Measurements from ENCODE around the gene EFNA5.

Gene EFNA5

DNA sequence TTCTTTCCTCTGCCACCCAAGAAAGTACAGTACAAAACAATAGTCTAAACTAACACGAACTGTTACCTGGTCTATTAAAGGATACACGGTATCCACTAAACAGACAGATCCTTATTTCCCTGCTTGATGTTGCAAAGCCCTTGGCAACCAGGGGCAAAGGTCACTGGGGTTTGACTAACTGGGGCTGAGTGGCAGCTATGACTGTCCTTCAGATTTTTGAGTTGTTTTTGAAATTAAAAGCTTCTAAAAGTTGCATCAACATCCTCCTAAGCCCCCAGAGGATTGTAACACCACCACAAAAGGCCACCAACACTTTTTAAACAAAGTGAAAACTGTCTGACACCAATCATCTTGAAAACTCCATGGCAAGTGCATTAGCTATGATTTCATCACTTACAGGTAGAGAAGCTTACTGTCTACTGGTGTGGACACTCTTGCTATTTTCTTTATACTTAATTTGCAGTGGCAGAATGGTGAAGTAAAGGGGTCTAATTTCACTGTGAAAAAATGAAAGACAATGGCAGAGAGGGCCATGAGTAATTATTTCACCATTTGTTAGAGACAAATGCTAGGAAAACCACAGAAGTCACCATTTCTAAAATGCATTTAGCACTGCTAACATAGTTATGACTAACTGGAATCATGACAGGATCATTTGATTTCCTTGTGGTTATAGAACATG is 292.4 kb downstream of the EFNA5 start:
- DNase-seq (ENCODE audit: low spot score in 2 of 2): no peak
- Mint-ChIP-seq H3K36me3 (ENCODE audit: insufficient read depth) (peaks cover 5% of the 10 kb centered on the region), H3K27ac (ENCODE audit: low read depth) (no peak overlapping the region), H3K4me1 (no peaks in the 10 kb centered on the region), H3K9me3 (no peaks in the 10 kb centered on the region), H3K4me3 (no peak overlapping the region), H3K27me3 (no peaks in the 10 kb centered on the region)
- no peak for ATAC-seq (replicated peaks; ENCODE audit: extremely low read depth, poor library complexity, severe bottlenecking)

DNA sequence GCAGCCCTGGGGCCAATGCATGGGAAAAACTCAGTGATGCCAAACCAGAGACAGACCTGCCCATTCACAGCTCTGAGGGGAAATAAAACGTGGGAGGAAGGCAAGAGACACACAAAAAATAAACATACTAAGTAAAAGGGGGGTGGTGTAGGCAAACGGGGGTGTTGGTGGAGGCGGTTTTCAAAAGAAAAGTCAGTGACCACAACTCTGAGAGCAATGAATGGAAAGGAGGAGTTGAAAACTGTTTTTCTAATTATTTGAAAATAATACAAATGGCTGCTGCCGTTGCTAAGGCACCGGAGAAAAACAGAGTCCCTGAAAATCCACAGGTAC is 293.5 kb downstream of the EFNA5 start:
- Mint-ChIP-seq H3K4me1 (no peaks in the 10 kb centered on the region), H3K27ac (ENCODE audit: low read depth) (no peak overlapping the region)
- ATAC-seq (replicated peaks; ENCODE audit: extremely low read depth, poor library complexity, severe bottlenecking): no peak

DNA sequence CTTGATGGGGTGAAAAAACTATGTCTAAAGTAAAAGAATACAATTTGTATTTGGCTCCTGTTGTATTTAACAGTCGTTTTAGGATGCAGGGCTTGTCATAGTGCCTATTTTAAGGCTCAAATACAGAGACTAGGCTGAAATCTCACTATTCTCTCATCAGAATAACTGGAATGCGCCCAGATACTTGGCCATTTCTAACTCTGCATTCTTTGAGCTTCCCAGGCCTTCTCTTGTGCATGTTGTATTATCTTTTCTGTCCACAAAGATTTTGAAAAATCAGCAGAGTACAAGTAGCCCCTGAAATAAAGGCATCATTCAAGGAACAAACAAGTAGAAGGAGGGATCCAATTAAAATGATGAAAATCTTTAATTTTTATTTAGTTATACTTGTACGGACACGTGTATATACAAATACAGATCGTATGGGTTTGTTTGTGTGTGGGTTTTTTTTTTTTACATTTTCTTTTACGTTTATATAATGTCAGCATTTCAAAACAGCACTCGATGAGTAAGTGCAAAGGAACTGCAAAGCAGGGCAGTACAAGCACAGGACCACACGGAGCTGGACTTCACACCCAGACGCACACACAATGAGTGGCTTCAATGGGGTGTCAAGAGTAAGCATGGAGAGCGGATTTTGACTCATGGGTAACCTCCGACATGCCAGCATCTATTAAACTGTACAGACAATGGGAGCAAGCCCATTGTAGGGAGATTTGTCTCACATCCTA is 294.0 kb downstream of the EFNA5 start:
- H3K36me3 Mint-ChIP-seq (ENCODE audit: insufficient read depth): peaks cover 3% of the 10 kb centered on the region
- H3K9me3 Mint-ChIP-seq: no peaks in the 10 kb centered on the region
- no peak overlapping the region for H3K27ac Mint-ChIP-seq (ENCODE audit: low read depth)
- no peak for DNase-seq (ENCODE audit: low spot score in 2 of 2)
- H3K4me1 Mint-ChIP-seq: no peaks in the 10 kb centered on the region
- H3K4me3 Mint-ChIP-seq: no peak overlapping the region
- H3K27me3 Mint-ChIP-seq: no peaks in the 10 kb centered on the region
- no peak for ATAC-seq (replicated peaks; ENCODE audit: extremely low read depth, poor library complexity, severe bottlenecking)

More for the DNA sequence above, 293.5 kb downstream of the EFNA5 start:
- no peaks in the 10 kb centered on the region for H3K9me3 Mint-ChIP-seq
- no peak for DNase-seq (ENCODE audit: low spot score in 2 of 2)
- peaks cover 3% of the 10 kb centered on the region for H3K36me3 Mint-ChIP-seq (ENCODE audit: insufficient read depth)
- H3K27me3 Mint-ChIP-seq: no peaks in the 10 kb centered on the region
- no peak overlapping the region for H3K4me3 Mint-ChIP-seq

DNA sequence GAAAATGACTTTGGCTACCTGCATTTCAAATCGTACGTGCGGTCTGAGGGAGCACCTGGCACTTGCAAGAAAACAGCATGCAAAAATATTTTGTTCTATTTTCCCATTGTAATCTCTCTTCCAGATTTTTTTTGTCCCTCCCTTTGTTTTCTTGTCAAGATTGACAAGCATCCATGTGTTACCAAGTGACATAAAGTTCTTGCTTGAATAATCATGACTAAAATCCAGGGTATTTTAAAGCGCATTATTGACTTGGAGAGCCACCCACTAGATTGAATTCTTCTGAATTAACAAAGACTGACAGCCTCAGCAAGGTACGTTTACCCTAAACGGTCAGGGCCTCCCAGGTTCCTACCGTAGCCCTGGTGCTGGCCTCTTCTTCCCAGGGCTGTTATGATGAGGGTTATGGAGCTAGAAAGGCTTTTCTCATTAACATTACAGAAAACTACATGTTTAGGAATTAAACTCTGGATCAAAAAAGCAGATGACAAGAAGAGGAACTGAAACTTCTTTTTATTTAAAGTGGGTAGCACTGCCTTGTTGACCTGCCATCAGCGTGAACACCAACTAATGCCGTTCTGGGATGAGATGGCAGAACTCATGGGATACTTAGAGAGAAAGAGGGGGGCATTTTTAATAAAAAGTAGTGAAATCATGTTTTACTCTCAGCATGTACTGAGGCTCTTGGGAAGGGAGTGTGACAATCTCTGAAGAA is 297.0 kb downstream of the EFNA5 start:
- no peaks in the 10 kb centered on the region for H3K36me3 Mint-ChIP-seq (ENCODE audit: insufficient read depth)
- DNase-seq (ENCODE audit: low spot score in 2 of 2) (no peak), ATAC-seq (replicated peaks; ENCODE audit: extremely low read depth, poor library complexity, severe bottlenecking) (no peak)
- H3K4me3 Mint-ChIP-seq: no peak overlapping the region
- H3K9me3 Mint-ChIP-seq: no peaks in the 10 kb centered on the region
- H3K4me1 Mint-ChIP-seq: no peaks in the 10 kb centered on the region
- no peaks in the 10 kb centered on the region for H3K27me3 Mint-ChIP-seq
- H3K27ac Mint-ChIP-seq (ENCODE audit: low read depth): peak overlapping the region; percentile 49

DNA sequence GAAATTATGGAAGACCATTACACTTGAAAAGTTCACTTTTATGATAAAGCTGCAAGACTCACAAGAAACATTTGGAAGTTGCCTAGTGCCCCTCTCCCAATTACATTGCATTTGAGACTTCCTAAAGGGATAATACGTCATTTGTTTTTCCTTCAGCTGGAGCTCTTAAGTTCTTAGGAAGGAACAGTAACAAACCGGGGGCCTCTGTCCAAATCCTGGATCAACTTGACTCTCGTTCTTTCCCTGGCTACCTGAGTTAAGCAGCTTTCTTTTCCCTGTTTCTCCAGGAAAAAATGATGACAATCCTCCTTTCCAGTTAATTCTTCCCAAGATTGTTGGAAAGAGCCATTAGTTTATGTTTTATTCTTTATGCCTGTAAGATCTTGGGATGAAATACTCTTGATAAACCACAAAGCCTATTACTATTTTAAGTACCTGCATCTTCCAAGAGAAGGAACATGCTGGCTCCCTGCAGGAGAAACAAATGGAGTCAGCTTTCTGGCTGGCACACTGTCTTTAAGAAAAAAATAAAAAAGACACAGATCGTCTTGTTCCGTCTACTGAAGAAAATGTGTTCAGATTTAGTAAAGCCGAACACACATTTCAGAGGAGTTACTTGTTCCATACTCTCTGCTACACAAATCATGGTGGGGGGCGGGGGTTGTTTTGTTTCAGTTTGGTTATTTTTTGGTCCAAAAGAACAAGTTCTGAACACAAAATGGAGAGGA is 297.9 kb downstream of the EFNA5 start:
- H3K4me1 Mint-ChIP-seq: no peaks in the 10 kb centered on the region
- DNase-seq (ENCODE audit: low spot score in 2 of 2) (no peak), ATAC-seq (replicated peaks; ENCODE audit: extremely low read depth, poor library complexity, severe bottlenecking) (no peak)
- H3K27me3 Mint-ChIP-seq: no peaks in the 10 kb centered on the region
- no peak overlapping the region for H3K27ac Mint-ChIP-seq (ENCODE audit: low read depth)
- H3K36me3 Mint-ChIP-seq (ENCODE audit: insufficient read depth): no peaks in the 10 kb centered on the region
- no peaks in the 10 kb centered on the region for H3K9me3 Mint-ChIP-seq
- no peak overlapping the region for H3K4me3 Mint-ChIP-seq

DNA sequence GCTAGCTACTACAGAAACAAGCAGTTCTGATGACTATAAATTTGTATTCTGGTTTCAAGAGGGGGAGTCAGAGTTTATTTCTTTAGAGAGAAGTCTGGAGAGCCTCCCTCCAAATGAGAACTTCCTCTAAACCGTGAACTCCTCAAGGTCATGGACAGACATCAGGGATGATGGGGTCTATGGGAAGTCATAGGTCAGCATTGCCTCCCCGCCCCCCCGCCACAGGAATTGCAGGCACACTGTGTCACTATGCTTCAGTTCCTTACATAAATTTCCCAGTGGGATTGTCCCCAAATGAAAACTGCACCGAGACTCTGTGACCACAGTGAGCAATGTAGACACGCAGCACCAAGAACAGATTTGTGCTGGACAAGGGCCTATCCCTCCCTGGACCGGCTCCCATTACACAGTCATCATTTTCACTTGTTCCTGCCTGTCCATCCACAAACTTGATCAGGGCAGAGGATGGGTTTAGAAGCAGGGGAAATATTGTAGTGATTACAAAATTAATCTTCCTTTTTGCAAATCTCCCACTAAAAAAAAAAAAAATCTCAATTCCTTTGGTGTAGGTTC is 300.3 kb downstream of the EFNA5 start:
- Mint-ChIP-seq H3K36me3 (ENCODE audit: insufficient read depth) (no peaks in the 10 kb centered on the region), H3K9me3 (no peaks in the 10 kb centered on the region), H3K27me3 (no peaks in the 10 kb centered on the region), H3K4me3 (no peak overlapping the region), H3K27ac (ENCODE audit: low read depth) (no peak overlapping the region), H3K4me1 (peaks cover 12% of the 10 kb centered on the region)
- DNase-seq (ENCODE audit: low spot score in 2 of 2) (no peak), ATAC-seq (replicated peaks; ENCODE audit: extremely low read depth, poor library complexity, severe bottlenecking) (no peak)

DNA sequence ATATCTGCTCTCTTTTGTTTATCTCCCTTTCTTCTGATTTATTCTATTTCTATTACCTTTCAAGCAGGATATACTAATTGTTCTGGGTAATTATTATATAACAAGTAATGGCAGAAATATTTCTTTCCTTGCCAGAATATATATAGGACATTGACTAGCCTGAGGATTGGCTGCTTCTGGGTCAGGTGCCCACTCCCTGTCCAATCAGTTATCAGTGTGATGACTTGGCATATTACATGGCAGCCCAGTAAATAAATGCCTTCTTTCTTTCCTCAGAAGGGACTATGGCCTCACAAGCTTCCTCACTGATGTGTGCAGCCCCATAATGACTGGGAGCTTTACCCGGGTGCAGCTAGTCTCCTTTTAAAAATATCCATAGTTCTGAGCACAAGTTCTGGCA is 301.1 kb downstream of the EFNA5 start:
- DNase-seq (ENCODE audit: low spot score in 2 of 2) (no peak), ATAC-seq (replicated peaks; ENCODE audit: extremely low read depth, poor library complexity, severe bottlenecking) (no peak)
- H3K36me3 Mint-ChIP-seq (ENCODE audit: insufficient read depth): no peaks in the 10 kb centered on the region
- peaks cover 20% of the 10 kb centered on the region for H3K4me1 Mint-ChIP-seq
- H3K4me3 Mint-ChIP-seq: no peak overlapping the region
- no peaks in the 10 kb centered on the region for H3K9me3 Mint-ChIP-seq
- no peaks in the 10 kb centered on the region for H3K27me3 Mint-ChIP-seq
- no peak overlapping the region for H3K27ac Mint-ChIP-seq (ENCODE audit: low read depth)

GRCh38 chr5:107368615-107369014 is 302.1 kb downstream of the EFNA5 start:
- Mint-ChIP-seq H3K4me3 (no peak overlapping the region), H3K9me3 (no peaks in the 10 kb centered on the region), H3K27ac (ENCODE audit: low read depth) (no peak overlapping the region), H3K4me1 (peaks cover 22% of the 10 kb centered on the region), H3K27me3 (no peaks in the 10 kb centered on the region), H3K36me3 (ENCODE audit: insufficient read depth) (no peaks in the 10 kb centered on the region)
- ATAC-seq (replicated peaks; ENCODE audit: extremely low read depth, poor library complexity, severe bottlenecking) (no peak), DNase-seq (ENCODE audit: low spot score in 2 of 2) (no peak)

GRCh38 chr5:107367939-107368338 is 302.8 kb downstream of the EFNA5 start:
- H3K27me3 Mint-ChIP-seq: no peaks in the 10 kb centered on the region
- H3K4me1 Mint-ChIP-seq: peaks cover 22% of the 10 kb centered on the region

DNA sequence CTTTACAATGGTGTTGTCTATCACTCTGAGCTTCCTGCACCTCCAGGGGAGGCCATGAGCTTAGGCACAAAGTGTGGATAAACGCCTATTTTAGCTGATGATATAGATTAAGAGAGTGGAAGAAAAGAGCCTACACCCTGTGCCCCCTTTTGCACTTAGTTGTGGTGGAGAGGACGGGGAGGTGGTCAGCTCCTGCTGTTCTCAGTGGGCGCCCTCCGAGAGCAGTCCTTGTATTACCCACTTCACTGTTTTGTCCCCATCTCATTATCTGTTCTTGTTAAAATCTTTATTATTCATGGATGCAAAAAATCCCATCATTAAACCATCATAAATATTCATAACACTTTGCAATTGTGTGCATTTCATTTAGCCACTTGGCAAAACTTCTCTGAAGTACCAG is 303.3 kb downstream of the EFNA5 start:
- H3K27ac Mint-ChIP-seq (ENCODE audit: low read depth): no peak overlapping the region
- DNase-seq (ENCODE audit: low spot score in 2 of 2): no peak
- H3K9me3 Mint-ChIP-seq: no peaks in the 10 kb centered on the region
- no peak for ATAC-seq (replicated peaks; ENCODE audit: extremely low read depth, poor library complexity, severe bottlenecking)
- peaks cover 22% of the 10 kb centered on the region for H3K4me1 Mint-ChIP-seq
- H3K27me3 Mint-ChIP-seq: no peaks in the 10 kb centered on the region
- H3K36me3 Mint-ChIP-seq (ENCODE audit: insufficient read depth): no peaks in the 10 kb centered on the region
- no peak overlapping the region for H3K4me3 Mint-ChIP-seq

More at GRCh38 chr5:107367939-107368338, 302.8 kb downstream of the EFNA5 start:
- ATAC-seq (replicated peaks; ENCODE audit: extremely low read depth, poor library complexity, severe bottlenecking): no peak
- Mint-ChIP-seq H3K36me3 (ENCODE audit: insufficient read depth) (no peaks in the 10 kb centered on the region), H3K27ac (ENCODE audit: low read depth) (no peak overlapping the region), H3K4me3 (no peak overlapping the region), H3K9me3 (no peaks in the 10 kb centered on the region)
- no peak for DNase-seq (ENCODE audit: low spot score in 2 of 2)

GRCh38 chr5:107365320-107366109 is 305.2 kb downstream of the EFNA5 start:
- Mint-ChIP-seq H3K27ac (ENCODE audit: low read depth) (peak overlapping the region; percentile 75), H3K27me3 (no peaks in the 10 kb centered on the region), H3K36me3 (ENCODE audit: insufficient read depth) (no peaks in the 10 kb centered on the region), H3K4me3 (peak overlapping the region; percentile 67), H3K4me1 (peaks cover 22% of the 10 kb centered on the region), H3K9me3 (no peaks in the 10 kb centered on the region)
- DNase-seq (ENCODE audit: low spot score in 2 of 2): no peak
- peak; percentile 73 for ATAC-seq (replicated peaks; ENCODE audit: extremely low read depth, poor library complexity, severe bottlenecking)

All from central memory CD8-positive, alpha-beta T cell (primary cell).